ENCODE results near the gene ITIH1. TPM values are rescaled to one million over a fixed set of nuclear protein-coding genes. Genes with fewer than 3 reads are reported as not detected.

Gene ITIH1
- polyA plus RNA-seq, 2 of the 4 experiments (the other 2 are of a cell fraction): not detected

GRCh38 chr3:52824037-52824436, 46.6 kb downstream of the ITIH1 start:
- DNase-seq (ENCODE audit: low read depth in 1 of 2, low spot score in 1 of 2): no peak
- 68% methylated on average over 5 of the region's 10 CpGs for WGBS (ENCODE audit: missing lambda C conversion rate)
- H3K4me3 ChIP-seq: no peak overlapping the region
- TF ChIP-seq CBX2 (IDR thresholded peaks at IDR 0.05; ENCODE audit: borderline replicate concordance, low read depth): no peak
- no peak for TF ChIP-seq HOXA7 (CRISPR knock-in tag; IDR thresholded peaks at IDR 0.05)
- no peak for TF ChIP-seq CEBPB (IDR thresholded peaks at IDR 0.05)
- TF ChIP-seq RNF2 (IDR thresholded peaks at IDR 0.05; ENCODE audit: borderline replicate concordance, low read depth): no peak
- no peak for TF ChIP-seq CBX8 (IDR thresholded peaks at IDR 0.05)
- TF ChIP-seq NPAS2 (CRISPR knock-in tag; IDR thresholded peaks at IDR 0.05; ENCODE audit: borderline replicate concordance): no peak
- TF ChIP-seq MAZ (IDR thresholded peaks at IDR 0.05; ENCODE audit: borderline replicate concordance, low read depth, low read length): no peak
- TF ChIP-seq RCOR1 (IDR thresholded peaks at IDR 0.05; ENCODE audit: low read depth, low read length): no peak
- no peak for FAIRE-seq
- H3K4me1 ChIP-seq: peaks cover 12% of the 10 kb centered on the region
- ChIA-PET CTCF (no interaction called here), POLR2A (no interaction called here)
- H3K4me2 ChIP-seq: no peak overlapping the region
- H3K27ac ChIP-seq: no peak overlapping the region
- no peak for ATAC-seq
- H3K9me3 ChIP-seq: no peaks in the 10 kb centered on the region

DNA sequence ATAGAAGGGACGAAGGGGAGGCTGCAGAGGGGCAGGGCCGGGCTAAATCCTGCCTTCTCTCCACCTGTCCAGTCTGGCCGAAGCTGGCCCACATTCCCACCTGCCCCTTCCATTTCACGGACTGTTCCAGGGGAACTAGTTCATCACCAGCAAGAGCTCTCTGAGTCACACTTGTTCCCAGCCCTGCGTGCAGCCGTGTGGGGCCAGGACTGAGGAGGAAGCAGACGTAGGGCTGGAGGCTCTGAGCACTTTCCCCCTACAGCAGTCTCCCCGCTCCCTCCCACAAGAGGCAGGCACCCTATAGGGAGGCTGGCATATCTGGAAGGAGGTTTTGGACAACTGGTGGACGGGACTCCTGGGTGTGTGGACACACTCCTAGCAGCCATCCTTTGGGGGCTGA, 50.0 kb downstream of the ITIH1 start:
- ChIA-PET CTCF (no interaction called here), POLR2A (no interaction called here)
- Histone ChIP-seq H3K4me3 (no peak overlapping the region), H3K4me2 (peak overlapping the region; percentile 46), H3K9me3 (no peaks in the 10 kb centered on the region), H3K4me1 (peaks cover 25% of the 10 kb centered on the region), H3K27ac (peak overlapping the region in 1 of 2 experiments; percentile 38; a peak in 2 of 6 replicates)
- no peak for TF ChIP-seq ZNF302 (CRISPR knock-in tag; IDR thresholded peaks at IDR 0.05)
- FAIRE-seq (no peak), ATAC-seq (peak in 1 of 2 experiments; percentile 28; a peak in 3 of 6 replicates), DNase-seq (ENCODE audit: low read depth in 1 of 2, low spot score in 1 of 2) (no peak)
- 59% methylated on average over 7 of the region's 9 CpGs for WGBS (ENCODE audit: missing lambda C conversion rate)

- CTCF ChIA-PET: no interaction called here
- Histone ChIP-seq H3K4me2 (peak overlapping the region; percentile 46), H3K4me1 (peaks cover 25% of the 10 kb centered on the region), H3K9me3 (no peaks in the 10 kb centered on the region), H3K4me3 (no peak overlapping the region), H3K27ac (peak overlapping the region in 1 of 2 experiments; percentile 38; a peak in 2 of 6 replicates)
- WGBS (ENCODE audit: missing lambda C conversion rate): 48% methylated on average over 9 of the region's 10 CpGs
- POLR2A ChIA-PET: no interaction called here
- DNase-seq (ENCODE audit: low read depth in 1 of 2, low spot score in 1 of 2): peak; percentile 17 to 37
- peak; percentile 49 to 78; a peak in 4 of 6 replicates for ATAC-seq
- FAIRE-seq: no peak
- TF ChIP-seq MAX (IDR thresholded peaks at IDR 0.05): no peak
Measured at GRCh38 chr3:52827866-52828376, 50.5 kb downstream of the ITIH1 start.

- DNase-seq (ENCODE audit: low read depth in 1 of 2, low spot score in 1 of 2) (no peak), ATAC-seq (no peak), FAIRE-seq (no peak)
- no peak overlapping the region for H3K27ac ChIP-seq
- peaks cover 25% of the 10 kb centered on the region for H3K4me1 ChIP-seq
- H3K9me3 ChIP-seq: no peaks in the 10 kb centered on the region
- H3K4me2 ChIP-seq: no peak overlapping the region
- no peak overlapping the region for H3K4me3 ChIP-seq
- TF ChIP-seq HOXA7 (CRISPR knock-in tag; IDR thresholded peaks at IDR 0.05) (no peak), NR3C1 (IDR thresholded peaks at IDR 0.05) (no peak), CEBPB (IDR thresholded peaks at IDR 0.05) (no peak), MAX (IDR thresholded peaks at IDR 0.05) (no peak), MYC (IDR thresholded peaks at IDR 0.05; ENCODE audit: borderline replicate concordance, low read length) (no peak), FOSL2 (IDR thresholded peaks at IDR 0.05) (no peak), FOSL2 (CRISPR knock-in tag; IDR thresholded peaks at IDR 0.05) (no peak), RAD21 (conservative IDR thresholded peaks at IDR 0.05 in 1 of 2, IDR thresholded peaks at IDR 0.05 in 1 of 2) (no peak), ZC3H11A (IDR thresholded peaks at IDR 0.05) (no peak), HOXB5 (CRISPR knock-in tag; IDR thresholded peaks at IDR 0.05) (no peak), PHF8 (IDR thresholded peaks at IDR 0.05; ENCODE audit: borderline replicate concordance, low read depth) (no peak), FOSB (CRISPR knock-in tag; IDR thresholded peaks at IDR 0.05) (no peak), ATOH8 (CRISPR knock-in tag; IDR thresholded peaks at IDR 0.05; ENCODE audit: low read depth) (no peak), RCOR1 (IDR thresholded peaks at IDR 0.05; ENCODE audit: low read depth, low read length) (no peak), RFX5 (IDR thresholded peaks at IDR 0.05) (no peak), GATA3 (IDR thresholded peaks at IDR 0.05; ENCODE audit: borderline replicate concordance) (no peak), POLR2A (IDR thresholded peaks at IDR 0.05; ENCODE audit: low read length) (no peak), FOXS1 (CRISPR knock-in tag; IDR thresholded peaks at IDR 0.05) (no peak), HEYL (CRISPR knock-in tag; IDR thresholded peaks at IDR 0.05) (no peak), JUNB (IDR thresholded peaks at IDR 0.05) (no peak)
- POLR2A ChIA-PET: no interaction called here
- WGBS (ENCODE audit: missing lambda C conversion rate): 89% methylated on average over 2 of the region's 3 CpGs
- CTCF ChIA-PET: interaction anchor here (0.7 to 0.9 kb wide), 2 partner anchors 9 to 20 kb away, joined by 3 read pairs; no protein-coding TSS in a partner anchor
Measured at GRCh38 chr3:52829482-52829881, 52.1 kb downstream of the ITIH1 start.

All from A549 (cell line).